HEK293 (cell line): Measurements from ENCODE around the gene SYNCRIP.

Source experiments
- HOXD13 ChIP-seq: sonication (generic); formaldehyde crosslinking; IDR thresholded peaks from 2 replicates; pipeline ENCODE4 v1.8.0; 2022; ENCODE audit warnings: missing genetic modification reagents, borderline replicate concordance
- PRDM1 ChIP-seq: fragments of 450-650 bp; formaldehyde crosslinking; IDR thresholded peaks from 2 replicates; pipeline ENCODE4; 2016; ENCODE audit warnings: missing biosample characterization, missing genetic modification characterization
- SCRT1 ChIP-seq: fragments of 450-650 bp; formaldehyde crosslinking; IDR thresholded peaks from 2 replicates; pipeline ENCODE4 v1.5.1; 2016; ENCODE audit warnings: missing biosample characterization, missing genetic modification characterization, borderline replicate concordance
- ZBTB11 ChIP-seq: fragments of 450-650 bp; formaldehyde crosslinking; conservative IDR thresholded peaks from 2 replicates; pipeline ENCODE4 v1.5.1; 2016; ENCODE audit warnings: low read depth, missing biosample characterization, missing genetic modification characterization
- ZBTB17 ChIP-seq: fragments of 450-650 bp; formaldehyde crosslinking; IDR thresholded peaks from 2 replicates; pipeline ENCODE4 v1.5.1; 2016; ENCODE audit warnings: missing biosample characterization, missing genetic modification characterization
- ZEB2 ChIP-seq: fragments of 450-650 bp; formaldehyde crosslinking; IDR thresholded peaks from 2 replicates; pipeline ENCODE4 v1.5.1; 2016; ENCODE audit warnings: missing biosample characterization, missing genetic modification characterization
- ZFHX2 ChIP-seq: fragments of 450-650 bp; formaldehyde crosslinking; conservative IDR thresholded peaks from 2 replicates; pipeline ENCODE4 v1.5.1; 2016; ENCODE audit warnings: missing biosample characterization, missing genetic modification characterization
- ZFP41 ChIP-seq: fragments of 450-650 bp; formaldehyde crosslinking; IDR thresholded peaks from 2 replicates; pipeline ENCODE4 v1.5.1; 2016; ENCODE audit warnings: missing biosample characterization, missing genetic modification characterization, borderline replicate concordance
- ZNF266 ChIP-seq: fragments of 450-650 bp; formaldehyde crosslinking; IDR thresholded peaks from 2 replicates; pipeline ENCODE4 v1.5.1; 2016; ENCODE audit warnings: missing biosample characterization, missing genetic modification characterization, low read depth
- ZNF324 ChIP-seq: fragments of 450-650 bp; formaldehyde crosslinking; IDR thresholded peaks from 2 replicates; pipeline ENCODE4 v1.5.1; 2016; ENCODE audit warnings: missing biosample characterization, missing genetic modification characterization
- ZNF37A ChIP-seq: fragments of 450-650 bp; IDR thresholded peaks from 2 replicates; pipeline ENCODE4 v1.5.1; 2018; ENCODE audit warnings: missing biosample characterization, missing genetic modification characterization
- ZNF416 ChIP-seq: fragments of 450-650 bp; formaldehyde crosslinking; IDR thresholded peaks from 2 replicates; pipeline ENCODE4 v1.5.1; 2016; ENCODE audit warnings: missing biosample characterization, missing genetic modification characterization
- ZNF423 ChIP-seq: fragments of 450-650 bp; formaldehyde crosslinking; IDR thresholded peaks from 2 replicates; pipeline ENCODE4 v1.5.1; 2016; ENCODE audit warnings: missing biosample characterization, missing genetic modification characterization
- ZNF433 ChIP-seq: fragments of 450-650 bp; formaldehyde crosslinking; IDR thresholded peaks from 2 replicates; pipeline ENCODE4 v1.5.1; 2016; ENCODE audit warnings: missing biosample characterization, missing genetic modification characterization, low read depth
- ZNF473 ChIP-seq: fragments of 450-650 bp; formaldehyde crosslinking; IDR thresholded peaks from 2 replicates; pipeline ENCODE4 v1.5.1; 2017; ENCODE audit warnings: missing biosample characterization, missing genetic modification characterization
- ZNF501 ChIP-seq: fragments of 450-650 bp; formaldehyde crosslinking; IDR thresholded peaks from 2 replicates; pipeline ENCODE4 v1.5.1; 2016; ENCODE audit warnings: missing biosample characterization, missing genetic modification characterization
- ZNF549 ChIP-seq: fragments of 450-650 bp; IDR thresholded peaks from 2 replicates; pipeline ENCODE4 v1.5.1; 2018; ENCODE audit warnings: missing biosample characterization, missing genetic modification characterization, mild to moderate bottlenecking, inconsistent platforms, moderate library complexity
- ZNF629 ChIP-seq: fragments of 450-650 bp; formaldehyde crosslinking; IDR thresholded peaks from 2 replicates; pipeline ENCODE4 v1.5.1; 2017; ENCODE audit warnings: missing biosample characterization, missing genetic modification characterization
- ZNF701 ChIP-seq: fragments of 450-650 bp; formaldehyde crosslinking; IDR thresholded peaks from 2 replicates; pipeline ENCODE4 v1.5.1; 2016; ENCODE audit warnings: missing biosample characterization, missing genetic modification characterization
- ZNF747 ChIP-seq: fragments of 450-650 bp; formaldehyde crosslinking; IDR thresholded peaks from 2 replicates; pipeline ENCODE4 v1.5.1; 2016; ENCODE audit warnings: missing biosample characterization, missing genetic modification characterization
- ZNF768 ChIP-seq: fragments of 450-650 bp; formaldehyde crosslinking; IDR thresholded peaks from 2 replicates; pipeline ENCODE4 v1.5.1; 2018; ENCODE audit warnings: missing biosample characterization, mild to moderate bottlenecking, missing genetic modification characterization
- ZNF785 ChIP-seq: fragments of 450-650 bp; formaldehyde crosslinking; IDR thresholded peaks from 2 replicates; pipeline ENCODE4 v1.5.1; 2016; ENCODE audit warnings: missing biosample characterization, missing genetic modification characterization
- ZNF792 ChIP-seq: fragments of 450-650 bp; formaldehyde crosslinking; IDR thresholded peaks from 2 replicates; pipeline ENCODE4 v1.5.1; 2016; ENCODE audit warnings: missing biosample characterization, missing genetic modification characterization
- ZSCAN18 ChIP-seq: fragments of 450-650 bp; formaldehyde crosslinking; IDR thresholded peaks from 2 replicates; pipeline ENCODE4 v1.5.1; 2016; ENCODE audit warnings: missing biosample characterization, missing genetic modification characterization
- TF ChIP-seq, protein P1 (sequence below): fragments of 450-650 bp; formaldehyde crosslinking; IDR thresholded peaks from 2 replicates; pipeline ENCODE4 v1.5.1; 2016; ENCODE audit warnings: missing biosample characterization, missing genetic modification characterization
- TF ChIP-seq, protein P2 (sequence below): fragments of 450-650 bp; formaldehyde crosslinking; IDR thresholded peaks from 2 replicates; pipeline ENCODE4 v1.5.1; 2016; ENCODE audit warnings: missing biosample characterization, missing genetic modification characterization
- TF ChIP-seq, protein P3 (sequence below): fragments of 450-650 bp; formaldehyde crosslinking; IDR thresholded peaks from 2 replicates; pipeline ENCODE4 v1.5.1; 2016; ENCODE audit warnings: missing biosample characterization, missing genetic modification characterization
- TF ChIP-seq, protein P4 (sequence below): fragments of 450-650 bp; formaldehyde crosslinking; IDR thresholded peaks from 2 replicates; pipeline ENCODE4 v1.5.1; 2016; ENCODE audit warnings: missing biosample characterization, missing genetic modification characterization

Gene SYNCRIP

GRCh38 chr6:85642774-85643536 lies at the start of gene SYNCRIP (continued):
- TF ChIP-seq SCRT1 (no peak; the same call in 1 of the 2 replicates), ZNF792 (peak; percentile 80; the same call in 1 of the 2 replicates), ZNF785 (tag by site-specific recombination) (peak; percentile 92), ZNF768 (tag by site-specific recombination) (no peak; the same call in 1 of the 2 replicates), ZNF37A (tag by site-specific recombination) (no peak), ZNF549 (no peak), ZNF501 (peak; percentile 100), ZNF423 (no peak), ZBTB17 (tag by site-specific recombination) (peak; percentile 96), ZFHX2 (peak; percentile 96), ZNF473 (tag by site-specific recombination) (no peak), ZSCAN18 (tag by site-specific recombination) (peak; percentile 80; the same call in 1 of the 2 replicates), ZNF747 (no peak), HOXD13 (CRISPR knock-in tag) (no peak), ZNF701 (tag by site-specific recombination) (0 out of 2 replicates have a peak, but pooled peaks have one; percentile 80), ZBTB11 (tag by site-specific recombination) (peak; percentile 67), ZNF433 (no peak), ZFP41 (tag by site-specific recombination) (no peak), ZNF416 (tag by site-specific recombination) (no peak), ZNF629 (tag by site-specific recombination) (peak; percentile 93), PRDM1 (tag by site-specific recombination) (peak; percentile 98), ZEB2 (peak; percentile 97), ZNF324 (tag by site-specific recombination) (peak; percentile 98), ZNF266 (tag by site-specific recombination) (no peak)
- TF ChIP-seq, protein P1, sequence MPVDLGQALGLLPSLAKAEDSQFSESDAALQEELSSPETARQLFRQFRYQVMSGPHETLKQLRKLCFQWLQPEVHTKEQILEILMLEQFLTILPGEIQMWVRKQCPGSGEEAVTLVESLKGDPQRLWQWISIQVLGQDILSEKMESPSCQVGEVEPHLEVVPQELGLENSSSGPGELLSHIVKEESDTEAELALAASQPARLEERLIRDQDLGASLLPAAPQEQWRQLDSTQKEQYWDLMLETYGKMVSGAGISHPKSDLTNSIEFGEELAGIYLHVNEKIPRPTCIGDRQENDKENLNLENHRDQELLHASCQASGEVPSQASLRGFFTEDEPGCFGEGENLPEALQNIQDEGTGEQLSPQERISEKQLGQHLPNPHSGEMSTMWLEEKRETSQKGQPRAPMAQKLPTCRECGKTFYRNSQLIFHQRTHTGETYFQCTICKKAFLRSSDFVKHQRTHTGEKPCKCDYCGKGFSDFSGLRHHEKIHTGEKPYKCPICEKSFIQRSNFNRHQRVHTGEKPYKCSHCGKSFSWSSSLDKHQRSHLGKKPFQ (tag by site-specific recombination): 0 out of 2 replicates have a peak, but pooled peaks have one; percentile 24
- TF ChIP-seq, protein P2, sequence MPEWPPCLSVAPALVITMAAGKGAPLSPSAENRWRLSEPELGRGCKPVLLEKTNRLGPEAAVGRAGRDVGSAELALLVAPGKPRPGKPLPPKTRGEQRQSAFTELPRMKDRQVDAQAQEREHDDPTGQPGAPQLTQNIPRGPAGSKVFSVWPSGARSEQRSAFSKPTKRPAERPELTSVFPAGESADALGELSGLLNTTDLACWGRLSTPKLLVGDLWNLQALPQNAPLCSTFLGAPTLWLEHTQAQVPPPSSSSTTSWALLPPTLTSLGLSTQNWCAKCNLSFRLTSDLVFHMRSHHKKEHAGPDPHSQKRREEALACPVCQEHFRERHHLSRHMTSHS: no peak
- TF ChIP-seq, protein P3, sequence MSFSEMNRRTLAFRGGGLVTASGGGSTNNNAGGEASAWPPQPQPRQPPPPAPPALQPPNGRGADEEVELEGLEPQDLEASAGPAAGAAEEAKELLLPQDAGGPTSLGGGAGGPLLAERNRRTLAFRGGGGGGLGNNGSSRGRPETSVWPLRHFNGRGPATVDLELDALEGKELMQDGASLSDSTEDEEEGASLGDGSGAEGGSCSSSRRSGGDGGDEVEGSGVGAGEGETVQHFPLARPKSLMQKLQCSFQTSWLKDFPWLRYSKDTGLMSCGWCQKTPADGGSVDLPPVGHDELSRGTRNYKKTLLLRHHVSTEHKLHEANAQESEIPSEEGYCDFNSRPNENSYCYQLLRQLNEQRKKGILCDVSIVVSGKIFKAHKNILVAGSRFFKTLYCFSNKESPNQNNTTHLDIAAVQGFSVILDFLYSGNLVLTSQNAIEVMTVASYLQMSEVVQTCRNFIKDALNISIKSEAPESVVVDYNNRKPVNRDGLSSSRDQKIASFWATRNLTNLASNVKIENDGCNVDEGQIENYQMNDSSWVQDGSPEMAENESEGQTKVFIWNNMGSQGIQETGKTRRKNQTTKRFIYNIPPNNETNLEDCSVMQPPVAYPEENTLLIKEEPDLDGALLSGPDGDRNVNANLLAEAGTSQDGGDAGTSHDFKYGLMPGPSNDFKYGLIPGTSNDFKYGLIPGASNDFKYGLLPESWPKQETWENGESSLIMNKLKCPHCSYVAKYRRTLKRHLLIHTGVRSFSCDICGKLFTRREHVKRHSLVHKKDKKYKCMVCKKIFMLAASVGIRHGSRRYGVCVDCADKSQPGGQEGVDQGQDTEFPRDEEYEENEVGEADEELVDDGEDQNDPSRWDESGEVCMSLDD (tag by site-specific recombination): peak; percentile 95
- TF ChIP-seq, protein P4, sequence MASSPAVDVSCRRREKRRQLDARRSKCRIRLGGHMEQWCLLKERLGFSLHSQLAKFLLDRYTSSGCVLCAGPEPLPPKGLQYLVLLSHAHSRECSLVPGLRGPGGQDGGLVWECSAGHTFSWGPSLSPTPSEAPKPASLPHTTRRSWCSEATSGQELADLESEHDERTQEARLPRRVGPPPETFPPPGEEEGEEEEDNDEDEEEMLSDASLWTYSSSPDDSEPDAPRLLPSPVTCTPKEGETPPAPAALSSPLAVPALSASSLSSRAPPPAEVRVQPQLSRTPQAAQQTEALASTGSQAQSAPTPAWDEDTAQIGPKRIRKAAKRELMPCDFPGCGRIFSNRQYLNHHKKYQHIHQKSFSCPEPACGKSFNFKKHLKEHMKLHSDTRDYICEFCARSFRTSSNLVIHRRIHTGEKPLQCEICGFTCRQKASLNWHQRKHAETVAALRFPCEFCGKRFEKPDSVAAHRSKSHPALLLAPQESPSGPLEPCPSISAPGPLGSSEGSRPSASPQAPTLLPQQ (tag by site-specific recombination): peak; percentile 91
